ENCODE data around the gene EYS. TPM values are rescaled to one million over a fixed set of nuclear protein-coding genes. Genes with fewer than 3 reads are reported as not detected.

EYS gene
- total and polyA plus RNA-seq, 2 donors: 4.4 TPM; not detected in 1

GRCh38 chr6:64326939-64327338 is 1380.1 kb downstream of the EYS start:
- Histone ChIP-seq H3K4me1 (ENCODE audit: insufficient read depth) (no peaks in the 10 kb centered on the region), H3K36me3 (ENCODE audit: insufficient read depth) (no peaks in the 10 kb centered on the region), H3K27ac (ENCODE audit: low read depth) (no peak overlapping the region), H3K4me3 (ENCODE audit: low read depth, low read length) (no peak overlapping the region)
- DNase-seq (ENCODE audit: extremely low spot score): no peak
- 93% methylated on average over 8 of the region's 8 CpGs for WGBS

- no peaks in the 10 kb centered on the region for H3K4me1 ChIP-seq (ENCODE audit: insufficient read depth)
- no peak overlapping the region for H3K27ac ChIP-seq (ENCODE audit: low read depth)
- H3K4me3 ChIP-seq (ENCODE audit: low read depth, low read length): no peak overlapping the region
- no peak for DNase-seq (ENCODE audit: extremely low spot score)
- H3K36me3 ChIP-seq (ENCODE audit: insufficient read depth): no peaks in the 10 kb centered on the region
- WGBS: 49% methylated on average over 2 of the region's 2 CpGs
Observed at GRCh38 chr6:64325093-64325492, 1381.9 kb downstream of the EYS start.

- Histone ChIP-seq H3K4me3 (ENCODE audit: low read depth, low read length) (no peak overlapping the region), H3K27ac (ENCODE audit: low read depth) (no peak overlapping the region), H3K36me3 (ENCODE audit: insufficient read depth) (no peaks in the 10 kb centered on the region), H3K4me1 (ENCODE audit: insufficient read depth) (no peaks in the 10 kb centered on the region)
- no peak for DNase-seq (ENCODE audit: extremely low spot score)
Observed at GRCh38 chr6:64310214-64310613, 1396.8 kb downstream of the EYS start.

GRCh38 chr6:64301307-64302236 is 1405.5 kb downstream of the EYS start:
- 85% methylated on average over 11 of the region's 11 CpGs for WGBS
- no peak overlapping the region for H3K27ac ChIP-seq (ENCODE audit: low read depth)
- no peaks in the 10 kb centered on the region for H3K36me3 ChIP-seq (ENCODE audit: insufficient read depth)
- no peak overlapping the region for H3K4me3 ChIP-seq (ENCODE audit: low read depth, low read length)
- no peak for DNase-seq (ENCODE audit: extremely low spot score)
- no peaks in the 10 kb centered on the region for H3K4me1 ChIP-seq (ENCODE audit: insufficient read depth)

- no peak overlapping the region for H3K27ac ChIP-seq (ENCODE audit: low read depth)
- H3K4me1 ChIP-seq (ENCODE audit: insufficient read depth): no peaks in the 10 kb centered on the region
- 95% methylated on average over 7 of the region's 7 CpGs for WGBS
- no peak for DNase-seq (ENCODE audit: extremely low spot score)
- no peaks in the 10 kb centered on the region for H3K36me3 ChIP-seq (ENCODE audit: insufficient read depth)
- H3K4me3 ChIP-seq (ENCODE audit: low read depth, low read length): no peak overlapping the region
Observed at GRCh38 chr6:64299176-64299575, 1407.8 kb downstream of the EYS start.

- DNase-seq (ENCODE audit: extremely low spot score): no peak
- Histone ChIP-seq H3K36me3 (ENCODE audit: insufficient read depth) (no peaks in the 10 kb centered on the region), H3K4me3 (ENCODE audit: low read depth, low read length) (no peak overlapping the region), H3K27ac (ENCODE audit: low read depth) (no peak overlapping the region), H3K4me1 (ENCODE audit: insufficient read depth) (no peaks in the 10 kb centered on the region)
Observed at GRCh38 chr6:64294034-64294433, 1413.0 kb downstream of the EYS start.

GRCh38 chr6:64293298-64293697 is 1413.7 kb downstream of the EYS start:
- Histone ChIP-seq H3K27ac (ENCODE audit: low read depth) (no peak overlapping the region), H3K36me3 (ENCODE audit: insufficient read depth) (no peaks in the 10 kb centered on the region), H3K4me1 (ENCODE audit: insufficient read depth) (no peaks in the 10 kb centered on the region), H3K4me3 (ENCODE audit: low read depth, low read length) (no peak overlapping the region)
- DNase-seq (ENCODE audit: extremely low spot score): no peak

- WGBS: 60% methylated on average over 3 of the region's 3 CpGs
- Histone ChIP-seq H3K4me1 (ENCODE audit: insufficient read depth) (no peaks in the 10 kb centered on the region), H3K27ac (ENCODE audit: low read depth) (no peak overlapping the region), H3K36me3 (ENCODE audit: insufficient read depth) (no peaks in the 10 kb centered on the region), H3K4me3 (ENCODE audit: low read depth, low read length) (no peak overlapping the region)
- no peak for DNase-seq (ENCODE audit: extremely low spot score)
Observed at GRCh38 chr6:64290867-64291266, 1416.2 kb downstream of the EYS start.

GRCh38 chr6:64289931-64290330 is 1417.1 kb downstream of the EYS start:
- 88% methylated on average over 1 of the region's 1 CpG for WGBS
- no peak for DNase-seq (ENCODE audit: extremely low spot score)
- Histone ChIP-seq H3K27ac (ENCODE audit: low read depth) (no peak overlapping the region), H3K4me3 (ENCODE audit: low read depth, low read length) (no peak overlapping the region), H3K36me3 (ENCODE audit: insufficient read depth) (no peaks in the 10 kb centered on the region), H3K4me1 (ENCODE audit: insufficient read depth) (no peaks in the 10 kb centered on the region)

- 41% methylated on average over 3 of the region's 3 CpGs for WGBS
- H3K36me3 ChIP-seq (ENCODE audit: insufficient read depth): no peaks in the 10 kb centered on the region
- DNase-seq (ENCODE audit: extremely low spot score): no peak
- H3K4me1 ChIP-seq (ENCODE audit: insufficient read depth): no peaks in the 10 kb centered on the region
- H3K27ac ChIP-seq (ENCODE audit: low read depth): no peak overlapping the region
- H3K4me3 ChIP-seq (ENCODE audit: low read depth, low read length): no peak overlapping the region
Observed at GRCh38 chr6:64288351-64288750, 1418.7 kb downstream of the EYS start.

GRCh38 chr6:64281167-64281566 is 1425.9 kb downstream of the EYS start:
- 96% methylated on average over 1 of the region's 1 CpG for WGBS
- H3K36me3 ChIP-seq (ENCODE audit: insufficient read depth): no peaks in the 10 kb centered on the region

GRCh38 chr6:64280569-64280968 is 1426.5 kb downstream of the EYS start:
- 60% methylated on average over 1 of the region's 1 CpG for WGBS
- H3K4me3 ChIP-seq (ENCODE audit: low read depth, low read length): no peak overlapping the region
- no peak overlapping the region for H3K27ac ChIP-seq (ENCODE audit: low read depth)
- H3K36me3 ChIP-seq (ENCODE audit: insufficient read depth): no peaks in the 10 kb centered on the region
- no peak for DNase-seq (ENCODE audit: extremely low spot score)
- no peaks in the 10 kb centered on the region for H3K4me1 ChIP-seq (ENCODE audit: insufficient read depth)

More at GRCh38 chr6:64281167-64281566, 1425.9 kb downstream of the EYS start:
- H3K27ac ChIP-seq (ENCODE audit: low read depth): no peak overlapping the region
- no peak overlapping the region for H3K4me3 ChIP-seq (ENCODE audit: low read depth, low read length)
- no peak for DNase-seq (ENCODE audit: extremely low spot score)
- H3K4me1 ChIP-seq (ENCODE audit: insufficient read depth): no peaks in the 10 kb centered on the region

- WGBS: 93% methylated on average over 5 of the region's 5 CpGs
- DNase-seq (ENCODE audit: extremely low spot score): no peak
- no peaks in the 10 kb centered on the region for H3K36me3 ChIP-seq (ENCODE audit: insufficient read depth)
- H3K4me3 ChIP-seq (ENCODE audit: low read depth, low read length): no peak overlapping the region
- no peak overlapping the region for H3K27ac ChIP-seq (ENCODE audit: low read depth)
- H3K4me1 ChIP-seq (ENCODE audit: insufficient read depth): no peaks in the 10 kb centered on the region
Observed at GRCh38 chr6:64270083-64270482, 1436.9 kb downstream of the EYS start.

GRCh38 chr6:64266351-64266821 is 1440.6 kb downstream of the EYS start:
- no peak for DNase-seq (ENCODE audit: extremely low spot score)
- H3K4me3 ChIP-seq (ENCODE audit: low read depth, low read length): no peak overlapping the region
- H3K36me3 ChIP-seq (ENCODE audit: insufficient read depth): no peaks in the 10 kb centered on the region
- 63% methylated on average over 2 of the region's 2 CpGs for WGBS
- no peaks in the 10 kb centered on the region for H3K4me1 ChIP-seq (ENCODE audit: insufficient read depth)
- no peak overlapping the region for H3K27ac ChIP-seq (ENCODE audit: low read depth)

Measured in urinary bladder (tissue), 4 donors.